HepG2 (cell line): ENCODE measurements around the gene MAPKAPK3. TPM values are rescaled to one million over a fixed set of nuclear protein-coding genes. Genes with fewer than 3 reads are reported as not detected.
A peak's percentile ranks its signal among the peaks of the same experiment; 100 is the strongest.

Experiments used
- DBP ChIP-seq: sonication (generic); formaldehyde crosslinking; IDR thresholded peaks from 2 replicates; pipeline ENCODE4 v1.4.0; 2020; ENCODE audit warnings: missing genetic modification reagents; ENCODE audit errors: not compliant biosample characterization
- KAT8 ChIP-seq: IDR thresholded peaks from 2 replicates; pipeline ENCODE4 v1.6.1; 2016; ENCODE audit warnings: missing genetic modification reagents, missing compliant biosample characterization
- MATR3 ChIP-seq: sonication (generic); formaldehyde crosslinking; IDR thresholded peaks from 2 replicates; pipeline ENCODE4 v1.4.0; 2020; ENCODE audit warnings: missing genetic modification reagents
- MEF2D ChIP-seq: sonication (generic); formaldehyde crosslinking; IDR thresholded peaks from 2 replicates; pipeline ENCODE4 v1.5.1; 2020; ENCODE audit warnings: mild to moderate bottlenecking, missing genetic modification reagents
- MLX ChIP-seq: IDR thresholded peaks from 2 replicates; pipeline ENCODE4 v1.6.1; 2016
- NCOA2 ChIP-seq: sonication (generic); formaldehyde crosslinking; IDR thresholded peaks from 2 replicates; pipeline ENCODE4 v1.8.0; 2022; ENCODE audit warnings: inconsistent platforms
- NFIB ChIP-seq: sonication (generic); formaldehyde crosslinking; IDR thresholded peaks from 2 replicates; pipeline ENCODE4 v1.9.0; 2021; ENCODE audit warnings: missing genetic modification reagents, mild to moderate bottlenecking, borderline replicate concordance
- NR0B2 ChIP-seq: sonication (generic); formaldehyde crosslinking; IDR thresholded peaks from 2 replicates; pipeline ENCODE4 v1.4.0; 2020; ENCODE audit warnings: mild to moderate bottlenecking, missing genetic modification reagents
- POLR2AphosphoS5 ChIP-seq: IDR thresholded peaks from 2 replicates; pipeline ENCODE4 v1.6.1; 2012; ENCODE audit warnings: low read depth, low read length
- RAD51 ChIP-seq: fragments of 450-650 bp; IDR thresholded peaks from 2 replicates; pipeline ENCODE4 v1.6.1; 2016; ENCODE audit warnings: borderline replicate concordance
- RFXAP ChIP-seq: sonication (generic); formaldehyde crosslinking; IDR thresholded peaks from 2 replicates; pipeline ENCODE4 v1.4.0; 2020; ENCODE audit warnings: missing genetic modification reagents, borderline replicate concordance
- SKIL ChIP-seq: sonication (generic); formaldehyde crosslinking; IDR thresholded peaks from 2 replicates; pipeline ENCODE4 v1.8.0; 2022; ENCODE audit warnings: missing genetic modification reagents, mild to moderate bottlenecking, moderate library complexity, borderline replicate concordance
- SOX6 ChIP-seq, 2 experiments: fragments of 450-650 bp in 1 of 2; sonication (generic) in 1 of 2; formaldehyde crosslinking in 1 of 2; IDR thresholded peaks; 2 replicates each; pipeline versions ENCODE4 v1.4.0 to v1.6.1; 2017 to 2020; ENCODE audit warnings: antibody characterized with exemption in 1 of 2, mild to moderate bottlenecking in 1 of 2, missing genetic modification reagents in 1 of 2
- SP140L ChIP-seq: sonication (generic); formaldehyde crosslinking; IDR thresholded peaks from 2 replicates; pipeline ENCODE4 v1.4.0; 2020; ENCODE audit warnings: missing genetic modification reagents, borderline replicate concordance
- ZNF430 ChIP-seq: sonication (generic); formaldehyde crosslinking; IDR thresholded peaks from 2 replicates; pipeline ENCODE4 v1.9.0; 2021; ENCODE audit warnings: mild to moderate bottlenecking, missing genetic modification reagents
- ZNF501 ChIP-seq: sonication (generic); formaldehyde crosslinking; IDR thresholded peaks from 2 replicates; pipeline ENCODE4 v1.5.1; 2020; ENCODE audit warnings: mild to moderate bottlenecking, moderate library complexity, missing genetic modification reagents
- ZNF639 ChIP-seq: conservative IDR thresholded peaks from 2 replicates; pipeline ENCODE4 v1.6.1; 2018; ENCODE audit warnings: missing genetic modification reagents
- ZNF703 ChIP-seq: sonication (generic); formaldehyde crosslinking; IDR thresholded peaks from 2 replicates; pipeline ENCODE4 v1.5.1; 2020; ENCODE audit warnings: missing genetic modification reagents, mild to moderate bottlenecking, moderate library complexity, borderline replicate concordance
- ZNF768 ChIP-seq: sonication (generic); formaldehyde crosslinking; IDR thresholded peaks from 2 replicates; pipeline ENCODE4 v1.4.0; 2020; ENCODE audit warnings: missing genetic modification reagents
- polyA plus RNA-seq, 8 experiments: library from polyadenylated mRNA; depleted of rRNA in 3 of 8; stranded (reverse) in 7 of 8; unstranded in 1 of 8; fragments of >200 nt; fragmentation: Illumina TruSeq in 4 of 8; extraction: Trizol in 4 of 8; gene quantifications; 2 replicates each; pipeline versions ENCODE4 v1.2.1 to v1.2.3, GENCODE V29; 2011 to 2016; ENCODE audit warnings: low read depth in 4 of 8, missing spikeins in 1 of 8, mixed read lengths in 1 of 8; ENCODE audit not compliant: insufficient read depth in 1 of 8
- total RNA-seq, 5 experiments: library from RNA; depleted of rRNA; stranded (reverse); fragments of >200 nt; fragmentation: Illumina TruSeq; extraction: Trizol; gene quantifications; 2 replicates each; pipeline ENCODE4 v1.2.3, GENCODE V29; 2016; ENCODE audit warnings: low read depth in 1 of 5
- TF ChIP-seq, protein P1 (sequence below): sonication (generic); formaldehyde crosslinking; IDR thresholded peaks from 2 replicates; pipeline ENCODE4 v1.9.0; 2022; ENCODE audit warnings: low read depth, missing genetic modification reagents

The MAPKAPK3 gene
- total and polyA plus RNA-seq, 2 of the 13 experiments (the other 11 are each of a cell fraction or from before 2014, with no cell fraction given) = 39.9 to 41.2 TPM

- TF ChIP-seq SKIL (CRISPR knock-in tag) (peak; percentile 55), ZNF430 (0 out of 2 replicates have a peak, but pooled peaks have one; percentile 70), NCOA2 (CRISPR knock-in tag) (peak; percentile 73), ZNF703 (no peak), DBP (CRISPR knock-in tag) (no peak), NR0B2 (CRISPR knock-in tag) (peak; percentile 26; the same call in 1 of the 2 replicates), KAT8 (peak; percentile 38; the same call in 1 of the 2 replicates), SOX6 (IDR thresholded peaks at IDR 0.05) (no peak), SOX6 (CRISPR knock-in tag; IDR thresholded peaks at IDR 0.05) (peak; percentile 36; the same call in 1 of the 2 replicates), ZNF639 (CRISPR knock-in tag) (no peak), POLR2AphosphoS5 (peak; percentile 53), MATR3 (CRISPR knock-in tag) (no peak), MEF2D (peak; percentile 84; the same call in 1 of the 2 replicates), RFXAP (CRISPR knock-in tag) (0 out of 2 replicates have a peak, but pooled peaks have one; percentile 22), ZNF501 (CRISPR knock-in tag) (peak; percentile 68; the same call in 1 of the 2 replicates), RAD51 (no peak), ZNF768 (CRISPR knock-in tag) (peak; percentile 86), MLX (CRISPR knock-in tag) (peak; percentile 97), SP140L (CRISPR knock-in tag) (no peak), NFIB (CRISPR knock-in tag) (no peak)
- TF ChIP-seq, protein P1, sequence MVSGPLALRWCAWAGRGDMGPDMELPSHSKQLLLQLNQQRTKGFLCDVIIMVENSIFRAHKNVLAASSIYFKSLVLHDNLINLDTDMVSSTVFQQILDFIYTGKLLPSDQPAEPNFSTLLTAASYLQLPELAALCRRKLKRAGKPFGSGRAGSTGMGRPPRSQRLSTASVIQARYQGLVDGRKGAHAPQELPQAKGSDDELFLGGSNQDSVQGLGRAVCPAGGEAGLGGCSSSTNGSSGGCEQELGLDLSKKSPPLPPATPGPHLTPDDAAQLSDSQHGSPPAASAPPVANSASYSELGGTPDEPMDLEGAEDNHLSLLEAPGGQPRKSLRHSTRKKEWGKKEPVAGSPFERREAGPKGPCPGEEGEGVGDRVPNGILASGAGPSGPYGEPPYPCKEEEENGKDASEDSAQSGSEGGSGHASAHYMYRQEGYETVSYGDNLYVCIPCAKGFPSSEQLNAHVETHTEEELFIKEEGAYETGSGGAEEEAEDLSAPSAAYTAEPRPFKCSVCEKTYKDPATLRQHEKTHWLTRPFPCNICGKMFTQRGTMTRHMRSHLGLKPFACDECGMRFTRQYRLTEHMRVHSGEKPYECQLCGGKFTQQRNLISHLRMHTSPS = peak; percentile 82
Observed at GRCh38 chr3:50587806-50588758, 28.9 kb upstream of the MAPKAPK3 start (continued).
